Cardiac muscle cell (in vitro differentiated cells and primary cell): ENCODE data around the gene CYSRT1. TPM values are rescaled to one million over a fixed set of nuclear protein-coding genes. Genes with fewer than 3 reads are reported as not detected.

Experiments
- DNase-seq, 2 donors: peaks; one replicate each; pipeline versions ENCODE4 v3.0.0 to v3.0.0-alpha.2; 2010 to 2017; ENCODE audit warnings: low read depth in 1 of 2, low spot score in 1 of 2
- H3K27ac ChIP-seq: fragments of 200-600 bp; sonication (generic); 2 replicates; pipeline ENCODE4 v1.5.1; 2016
- H3K27me3 ChIP-seq: fragments of 200-600 bp; sonication (generic); 2 replicates; pipeline ENCODE4 v1.6.0; 2016; ENCODE audit warnings: control low read depth
- H3K36me3 ChIP-seq: fragments of 200-600 bp; sonication (generic); 2 replicates; pipeline ENCODE4 v1.5.1; 2016; ENCODE audit warnings: control low read depth
- H3K4me1 ChIP-seq: fragments of 200-600 bp; sonication (generic); 2 replicates; pipeline ENCODE4 v1.8.1; 2017; ENCODE audit warnings: low read depth, mild to moderate bottlenecking, mixed run types
- H3K4me3 ChIP-seq: fragments of 200-600 bp; sonication (generic); 2 replicates; pipeline ENCODE4 v1.5.1; 2016; ENCODE audit warnings: mild to moderate bottlenecking
- H3K9me3 ChIP-seq: fragments of 200-600 bp; sonication (generic); 2 replicates; pipeline ENCODE4 v1.5.1; 2017; ENCODE audit warnings: low read depth, mild to moderate bottlenecking, control low read depth
- polyA plus RNA-seq: library from polyadenylated mRNA; unstranded; fragments of >200 nt; fragmentation: Nextera tagmentation; extraction: Ambion mirVana; gene quantifications from 2 replicates; pipeline ENCODE4 v1.2.1, GENCODE V29; 2016
- total RNA-seq: library from RNA; depleted of rRNA; stranded (reverse); fragments of >200 nt; gene quantifications from 2 replicates; pipeline ENCODE4 v1.2.3, GENCODE V29; 2016
- TF ChIP-seq, protein P1 (sequence below): IDR thresholded peaks from 2 replicates; pipeline ENCODE4 v1.5.1; 2012; ENCODE audit warnings: low read depth, mild to moderate bottlenecking, low read length

Gene CYSRT1
- total and polyA plus RNA-seq, 2 experiments from 2014 or later, result 6.6 to 7.0 TPM

DNA sequence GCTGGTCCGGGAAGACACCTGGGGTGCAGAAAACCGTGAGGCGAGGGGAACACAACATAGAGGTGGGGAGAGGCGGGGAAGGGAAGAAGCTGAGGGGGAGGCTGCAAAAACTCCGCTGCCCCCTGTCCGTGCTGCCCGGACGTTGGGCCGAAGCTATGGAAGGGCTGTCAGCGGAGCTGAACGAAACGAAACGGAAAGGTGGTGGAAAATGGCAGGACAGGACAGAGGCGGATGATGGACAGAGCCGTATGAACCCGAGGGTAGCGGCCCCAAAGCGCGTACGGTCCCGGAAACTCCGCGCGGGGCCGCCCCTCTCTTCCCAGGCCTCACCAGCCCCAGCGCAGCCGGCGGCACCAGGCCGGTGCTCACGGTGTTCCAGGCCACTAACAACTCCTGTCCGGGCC, 36.9 kb upstream of the CYSRT1 start:
- H3K4me3 ChIP-seq, result peak overlapping the region; percentile 82
- no peaks in the 10 kb centered on the region for H3K27me3 ChIP-seq
- no peaks in the 10 kb centered on the region for H3K9me3 ChIP-seq
- TF ChIP-seq, protein P1, sequence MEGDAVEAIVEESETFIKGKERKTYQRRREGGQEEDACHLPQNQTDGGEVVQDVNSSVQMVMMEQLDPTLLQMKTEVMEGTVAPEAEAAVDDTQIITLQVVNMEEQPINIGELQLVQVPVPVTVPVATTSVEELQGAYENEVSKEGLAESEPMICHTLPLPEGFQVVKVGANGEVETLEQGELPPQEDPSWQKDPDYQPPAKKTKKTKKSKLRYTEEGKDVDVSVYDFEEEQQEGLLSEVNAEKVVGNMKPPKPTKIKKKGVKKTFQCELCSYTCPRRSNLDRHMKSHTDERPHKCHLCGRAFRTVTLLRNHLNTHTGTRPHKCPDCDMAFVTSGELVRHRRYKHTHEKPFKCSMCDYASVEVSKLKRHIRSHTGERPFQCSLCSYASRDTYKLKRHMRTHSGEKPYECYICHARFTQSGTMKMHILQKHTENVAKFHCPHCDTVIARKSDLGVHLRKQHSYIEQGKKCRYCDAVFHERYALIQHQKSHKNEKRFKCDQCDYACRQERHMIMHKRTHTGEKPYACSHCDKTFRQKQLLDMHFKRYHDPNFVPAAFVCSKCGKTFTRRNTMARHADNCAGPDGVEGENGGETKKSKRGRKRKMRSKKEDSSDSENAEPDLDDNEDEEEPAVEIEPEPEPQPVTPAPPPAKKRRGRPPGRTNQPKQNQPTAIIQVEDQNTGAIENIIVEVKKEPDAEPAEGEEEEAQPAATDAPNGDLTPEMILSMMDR, result no peak
- peaks cover 18% of the 10 kb centered on the region for H3K4me1 ChIP-seq
- H3K36me3 ChIP-seq, result peaks cover 12% of the 10 kb centered on the region
- no peak for DNase-seq
- peak overlapping the region; percentile 96 for H3K27ac ChIP-seq

DNA sequence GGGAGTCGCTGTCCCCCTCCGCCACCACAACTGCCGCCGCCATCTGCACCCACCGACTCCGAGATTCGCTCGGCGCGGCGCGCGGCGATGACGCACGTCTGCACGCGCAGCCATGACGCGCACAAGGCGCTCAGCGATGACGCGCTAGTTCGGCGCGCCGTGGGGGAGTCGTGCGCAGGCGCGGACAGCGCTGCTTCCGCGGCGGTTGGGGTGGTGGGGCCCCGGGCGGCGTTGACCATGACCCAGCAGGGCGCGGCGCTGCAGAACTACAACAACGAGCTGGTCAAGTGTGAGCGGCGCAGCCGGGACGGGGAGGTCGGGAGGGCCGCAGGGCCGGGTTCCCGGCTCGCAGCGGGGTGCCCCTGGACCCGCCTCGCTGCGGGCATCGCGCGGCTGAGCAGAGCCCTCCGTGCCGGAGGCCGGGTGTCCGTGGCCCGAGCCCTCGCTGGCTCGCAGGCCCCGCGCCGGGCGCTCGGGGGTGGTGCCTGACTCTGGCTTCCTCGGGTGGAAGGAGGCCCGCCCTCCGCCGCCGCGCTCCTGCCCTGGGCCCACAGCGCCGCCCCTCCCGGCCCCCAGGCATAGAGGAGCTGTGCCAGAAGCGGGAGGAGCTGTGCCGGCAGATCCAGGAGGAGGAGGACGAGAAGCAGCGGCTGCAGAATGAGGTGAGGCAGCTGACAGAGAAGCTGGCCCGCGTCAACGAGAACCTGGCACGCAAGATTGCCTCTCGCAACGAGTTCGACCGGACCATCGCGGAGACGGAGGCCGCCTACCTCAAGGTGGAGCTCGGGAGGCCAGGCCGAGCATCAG, 36.3 kb upstream of the CYSRT1 start, which contains the start of the genes ANAPC2 and SSNA1:
Gene ANAPC2 (minus strand): TSS at position 71 of the 807 bp plus-strand sequence. CDS start 28 bp downstream, at position 43.
Gene SSNA1 (plus strand): TSS at position 187 of the 807 bp plus-strand sequence. CDS start 51 bp downstream, at position 238.
- Histone ChIP-seq H3K4me1 (peaks cover 18% of the 10 kb centered on the region), H3K36me3 (peaks cover 7% of the 10 kb centered on the region), H3K9me3 (no peaks in the 10 kb centered on the region), H3K27ac (peak within 1 kb of the TSS; percentile 96), H3K27me3 (no peaks in the 10 kb centered on the region), H3K4me3 (peak within 1 kb of the TSS; percentile 82)
- TF ChIP-seq, protein P1, result peak; percentile 50
- peak; percentile 96 for DNase-seq

DNA sequence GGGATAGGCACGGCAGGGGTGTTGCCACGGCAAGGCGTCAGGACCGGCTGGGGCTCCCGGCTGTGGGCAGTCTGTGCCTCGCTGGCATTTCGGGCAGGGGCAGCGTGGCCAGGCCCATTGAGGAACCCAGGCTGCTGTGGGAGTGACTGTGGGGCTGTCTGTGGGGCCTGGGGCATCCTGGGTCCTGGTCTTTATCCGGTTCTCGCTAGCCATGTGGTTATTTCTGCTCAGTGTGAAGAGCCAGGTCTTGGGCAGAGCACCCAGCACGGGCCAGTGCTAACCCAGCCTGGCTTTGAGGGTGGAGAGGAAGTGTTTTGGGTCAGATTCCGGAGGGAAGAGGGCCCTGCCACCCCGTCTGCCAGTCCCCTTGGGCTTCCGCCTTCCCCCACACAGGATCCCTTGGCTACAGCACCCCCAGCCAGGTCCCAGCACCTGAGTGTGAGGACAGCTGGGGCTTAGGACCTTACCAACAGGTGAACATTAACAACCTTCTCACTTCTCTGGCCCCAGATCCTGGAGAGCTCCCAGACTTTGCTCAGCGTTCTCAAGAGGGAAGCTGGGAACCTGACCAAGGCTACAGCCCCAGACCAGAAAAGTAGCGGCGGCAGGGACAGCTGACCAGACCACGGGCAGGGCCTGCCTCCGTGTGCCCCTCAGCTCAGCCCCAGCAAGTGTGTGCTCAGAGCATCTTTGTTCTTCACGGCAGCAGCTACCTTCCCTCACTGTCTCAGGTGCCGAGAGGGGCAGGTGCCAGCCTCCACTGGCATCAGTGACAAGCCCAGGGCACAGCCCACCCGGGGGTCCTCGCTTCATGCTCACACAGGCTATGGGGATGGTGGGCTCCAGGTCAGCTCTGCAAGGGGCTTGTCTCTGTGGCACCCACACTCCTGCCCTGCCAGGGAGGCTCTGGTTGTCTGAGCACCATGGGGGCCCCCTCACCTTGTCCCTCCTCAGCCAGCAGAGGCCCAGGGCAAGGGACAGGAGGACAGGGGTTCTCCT, 35.4 kb upstream of the CYSRT1 start:
- peak overlapping the region; percentile 82 for H3K4me3 ChIP-seq
- no peak for DNase-seq
- TF ChIP-seq, protein P1, result no peak
- H3K27me3 ChIP-seq, result no peaks in the 10 kb centered on the region
- H3K36me3 ChIP-seq, result peaks cover 7% of the 10 kb centered on the region
- peaks cover 18% of the 10 kb centered on the region for H3K4me1 ChIP-seq
- H3K27ac ChIP-seq, result peak overlapping the region; percentile 96
- H3K9me3 ChIP-seq, result no peaks in the 10 kb centered on the region

DNA sequence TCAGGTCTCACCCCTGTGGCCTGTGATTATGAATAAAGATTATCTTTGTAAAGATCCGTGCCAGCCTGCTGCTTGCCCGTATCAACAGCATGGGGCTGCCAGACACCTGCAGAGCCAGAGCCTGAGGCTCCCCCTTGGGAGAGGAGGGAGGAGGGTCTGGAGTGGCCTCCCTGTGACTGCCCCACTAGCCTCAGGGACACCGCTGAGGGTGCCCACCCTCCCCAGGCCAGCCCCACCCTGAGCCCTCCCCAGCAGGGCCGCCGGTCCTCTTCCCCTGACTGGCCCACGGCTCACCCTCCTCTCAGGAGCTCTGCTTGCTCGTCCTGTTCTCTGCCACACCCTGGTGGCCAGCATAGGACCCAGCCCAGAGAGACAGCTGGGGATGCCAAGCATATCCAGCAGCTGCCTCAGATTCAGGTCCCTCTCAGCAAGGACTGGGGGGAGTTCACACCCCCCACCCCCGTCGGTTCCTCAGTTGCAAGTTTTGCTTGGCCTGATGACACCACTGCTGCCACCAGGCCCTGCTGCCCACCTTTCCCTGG, 34.6 kb upstream of the CYSRT1 start:
- Histone ChIP-seq H3K27me3 (no peaks in the 10 kb centered on the region), H3K36me3 (peaks cover 7% of the 10 kb centered on the region), H3K9me3 (no peaks in the 10 kb centered on the region), H3K4me3 (no peak overlapping the region), H3K4me1 (peaks cover 18% of the 10 kb centered on the region), H3K27ac (peak overlapping the region; percentile 96)
- DNase-seq, result no peak
- TF ChIP-seq, protein P1, result no peak

DNA sequence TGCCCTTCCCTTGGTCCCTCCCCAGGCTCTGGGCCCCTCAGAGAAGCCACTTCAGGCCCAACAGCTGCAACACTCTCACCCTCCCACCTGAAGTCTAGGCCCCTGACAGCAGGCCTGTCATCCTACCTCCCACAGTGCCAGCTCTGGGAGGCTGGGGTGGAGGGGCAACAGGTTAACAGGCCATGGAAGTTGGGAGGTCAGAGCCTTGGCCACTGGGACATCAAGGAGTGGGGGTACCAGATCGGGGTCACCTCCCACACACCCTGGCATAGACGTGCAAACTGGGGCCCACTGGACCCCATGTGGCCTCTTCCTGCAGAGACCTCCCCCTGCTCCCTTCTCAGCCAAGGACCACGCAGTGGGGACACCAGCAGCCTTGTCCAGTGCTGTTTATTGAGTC, 33.7 kb upstream of the CYSRT1 start:
- TF ChIP-seq, protein P1, result no peak

More for the DNA sequence above, 33.7 kb upstream of the CYSRT1 start:
- Histone ChIP-seq H3K27ac (no peak overlapping the region), H3K4me1 (peaks cover 18% of the 10 kb centered on the region), H3K9me3 (no peaks in the 10 kb centered on the region), H3K4me3 (no peak overlapping the region), H3K36me3 (peaks cover 4% of the 10 kb centered on the region), H3K27me3 (no peaks in the 10 kb centered on the region)
- DNase-seq, result no peak
